Panc1 (cell line): ENCODE data around the gene UCP1. TPM values are rescaled to one million over a fixed set of nuclear protein-coding genes. Genes with fewer than 3 reads are reported as not detected.

Experiments used
- ATAC-seq: fragments of 200-7000 bp; cut with Tn5 transposase; 2 replicates; pipeline ENCODE4 v1.9.1; 2020; ENCODE audit warnings: mild to moderate bottlenecking, moderate library complexity
- BruUV-seq: library from RNA; stranded (reverse); fragments of 400-500 nt; replicated peaks from 2 replicates; lab custom pipeline; 2021; lab: Mats Ljungman, UMichigan
- CTCF ChIA-PET: fragments of 300-600 bp; sonication (Branson Sonifier 250); formaldehyde crosslinking; loops from one replicate; lab custom pipeline; 2022; ENCODE audit warnings: antibody characterized with exemption; lab: Charles Lee
- POLR2A ChIA-PET: fragments of 300-600 bp; sonication (Branson Sonifier 250); formaldehyde crosslinking; loops from one replicate; lab custom pipeline; 2022; ENCODE audit warnings: antibody characterized with exemption; lab: Charles Lee
- DNase-seq: peaks from one replicate; pipeline ENCODE4 v3.0.0-alpha.2; 2010; ENCODE audit warnings: low read depth, low spot score
- H3K27ac ChIP-seq: 2 replicates; pipeline ENCODE4 v1.5.1; 2011; ENCODE audit warnings: mild to moderate bottlenecking, low read length, inconsistent platforms
- H3K27me3 ChIP-seq: fragments of 200-500 bp; sonication (Bioruptor generic); 2 replicates; pipeline ENCODE4 v1.6.0; 2014; ENCODE audit warnings: low read length, inconsistent platforms; ENCODE audit not compliant: control insufficient read depth, insufficient read depth
- H3K36me3 ChIP-seq: fragments of 200-500 bp; sonication (Bioruptor generic); 2 replicates; pipeline ENCODE4 v1.5.1; 2014; ENCODE audit warnings: inconsistent platforms, mild to moderate bottlenecking, low read length, moderate library complexity; ENCODE audit not compliant: control insufficient read depth, insufficient read depth
- H3K4me1 ChIP-seq: 2 replicates; pipeline ENCODE4 v1.5.1; 2011; ENCODE audit warnings: inconsistent platforms, mild to moderate bottlenecking, low read length, moderate library complexity; ENCODE audit not compliant: control insufficient read depth, insufficient read depth
- H3K4me3 ChIP-seq, 2 experiments: 2 replicates each; pipeline ENCODE4 v1.5.1; 2011 to 2012; ENCODE audit warnings: low read depth in 2 of 2, low read length in 2 of 2, mild to moderate bottlenecking in 2 of 2, inconsistent platforms in 1 of 2, moderate library complexity in 1 of 2
- H3K9me3 ChIP-seq: fragments of 200-500 bp; sonication (Bioruptor generic); 2 replicates; pipeline ENCODE4 v1.5.1; 2014; ENCODE audit warnings: low read depth, mild to moderate bottlenecking, inconsistent platforms, low read length, moderate library complexity; ENCODE audit not compliant: control insufficient read depth, insufficient read depth
- CTCF ChIP-seq: fragments of 450-650 bp; IDR thresholded peaks from 2 replicates; pipeline ENCODE4 v1.5.1; 2017; ENCODE audit warnings: mild to moderate bottlenecking
- POLR2AphosphoS5 ChIP-seq: IDR thresholded peaks from 2 replicates; pipeline ENCODE4 v1.6.1; 2012; ENCODE audit warnings: mild to moderate bottlenecking, low read depth, low read length, moderate library complexity
- REST ChIP-seq, 2 experiments: IDR thresholded peaks; 2 replicates each; pipeline ENCODE4 v1.6.1; 2011 to 2012; ENCODE audit warnings: low read depth in 2 of 2, control low read depth in 1 of 2, low read length in 1 of 2, mild to moderate bottlenecking in 1 of 2, moderate library complexity in 1 of 2; ENCODE audit not compliant: insufficient read depth in 1 of 2
- SIN3A ChIP-seq: IDR thresholded peaks from 2 replicates; pipeline ENCODE4 v1.6.1; 2012; ENCODE audit warnings: low read depth, mild to moderate bottlenecking, low read length, moderate library complexity, borderline replicate concordance; ENCODE audit not compliant: insufficient read depth
- TCF7L2 ChIP-seq: IDR thresholded peaks from 2 replicates; pipeline ENCODE4 v1.6.1; 2011; ENCODE audit warnings: mild to moderate bottlenecking, low read depth, low read length, inconsistent platforms
- in situ Hi-C: cut with HindIII; loops from 2 replicates; pipeline ENCODE4 v1.10.0; 2016; ENCODE audit warnings: low sequenced_read_pairs, low pct_unique_long_range_greater_than_20kb
- intact Hi-C: fragments of 100-400 bp; cut with micrococcal nuclease; formaldehyde crosslinking; loops from one replicate; pipeline ENCODE4 v1.10.0; 2022; ENCODE audit not compliant: unreplicated experiment
- total RNA-seq: library from RNA; stranded (reverse); gene quantifications from one replicate; pipeline ENCODE4 v1.2.1, GENCODE V29; 2021; ENCODE audit not compliant: unreplicated experiment

Gene UCP1
- total RNA-seq, 1 experiment from 2014 or later: not detected

GRCh38 chr4:140603286-140603685, 34.5 kb upstream of the UCP1 start:
- in situ Hi-C loops (no loop called here), intact Hi-C loops (no loop called here)
- DNase-seq (no peak), ATAC-seq (no peak)
- no peaks in the 10 kb centered on the region for H3K4me1 ChIP-seq
- no TSS peak for BruUV-seq
- no peak overlapping the region for H3K4me3 ChIP-seq
- H3K36me3 ChIP-seq: no peaks in the 10 kb centered on the region
- no peak overlapping the region for H3K27ac ChIP-seq
- TF ChIP-seq TCF7L2 (no peak), POLR2AphosphoS5 (no peak), CTCF (no peak), REST (IDR thresholded peaks at IDR 0.05; ENCODE audit: insufficient read depth in 1 of 2, low read depth in 2 of 2, low read length in 1 of 2) (no peak), SIN3A (no peak)
- no peaks in the 10 kb centered on the region for H3K9me3 ChIP-seq
- ChIA-PET POLR2A (no interaction called here), CTCF (no interaction called here)
- H3K27me3 ChIP-seq: no peaks in the 10 kb centered on the region

GRCh38 chr4:140602714-140603113, 34.0 kb upstream of the UCP1 start:
- TF ChIP-seq REST (IDR thresholded peaks at IDR 0.05; ENCODE audit: insufficient read depth in 1 of 2, low read depth in 2 of 2, low read length in 1 of 2): no peak
- TF ChIP-seq SIN3A: no peak
- no peak for TF ChIP-seq CTCF
- TF ChIP-seq TCF7L2: no peak
- no peak for TF ChIP-seq POLR2AphosphoS5
- DNase-seq (no peak), ATAC-seq (no peak)
- H3K4me3 ChIP-seq: no peak overlapping the region
- in situ Hi-C loops: no loop called here
- no peaks in the 10 kb centered on the region for H3K4me1 ChIP-seq
- no TSS peak for BruUV-seq
- ChIA-PET POLR2A (no interaction called here), CTCF (no interaction called here)
- no peak overlapping the region for H3K27ac ChIP-seq
- no peaks in the 10 kb centered on the region for H3K9me3 ChIP-seq
- H3K27me3 ChIP-seq: no peaks in the 10 kb centered on the region
- intact Hi-C loops: no loop called here
- H3K36me3 ChIP-seq: no peaks in the 10 kb centered on the region
